Measurements from ENCODE around the gene TRIM75.

DNA sequence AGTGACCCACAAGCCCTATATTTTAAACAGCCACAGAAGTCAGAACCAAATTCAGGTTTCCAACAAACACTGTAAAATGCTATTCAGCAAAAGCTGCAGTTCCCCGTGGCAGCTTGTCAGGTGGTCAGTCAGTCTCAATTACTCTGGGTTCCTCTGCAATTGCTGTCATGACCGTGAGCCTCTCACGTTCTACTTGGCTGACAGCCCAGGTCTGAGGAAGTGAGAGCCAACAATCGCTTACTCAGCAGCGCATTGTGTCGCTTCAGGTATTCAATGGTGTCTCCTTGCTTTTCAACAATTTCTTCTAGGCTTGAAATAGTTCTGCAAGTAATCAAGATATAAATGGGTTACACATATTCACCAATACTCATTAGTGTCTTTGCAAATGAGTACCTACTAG, 25.8 kb downstream of the TRIM75 start:
- TF ChIP-seq EZH2phosphoT487 (IDR thresholded peaks at IDR 0.05; ENCODE audit: insufficient read depth, low read depth) (no peak), EZH2 (IDR thresholded peaks at IDR 0.05; ENCODE audit: insufficient read depth, poor library complexity, severe bottlenecking) (no peak)

All from GM23248 (cell line).